Epidermal melanocyte (primary cell): ENCODE measurements around the gene ZCCHC14.
"Not testable (repeated sequence)": the region's sequence is repeated elsewhere in the genome, so short reads cannot be mapped to it uniquely, and the experiment has no call there.

Experiments used
- DNase-seq: peaks from one replicate; pipeline ENCODE4 v3.0.0; 2011; ENCODE audit warnings: low spot score; ENCODE audit not compliant: insufficient read length

Gene ZCCHC14

GRCh38 chr16:87384162-87384874 lies 108.5 kb downstream of the ZCCHC14 start:
- DNase-seq = no peak

GRCh38 chr16:87383505-87384161 lies 109.2 kb downstream of the ZCCHC14 start, which contains the start of gene FBXO31:
Gene FBXO31, minus strand, starts transcription at chr16:87383776. Its CDS starts 32 bp downstream, at chr16:87383744.
- DNase-seq = peak; percentile 68

- no peak for DNase-seq
Measured at GRCh38 chr16:87382023-87382785, 110.6 kb downstream of the ZCCHC14 start.

- no peak for DNase-seq
Measured at GRCh38 chr16:87380881-87381280, 111.9 kb downstream of the ZCCHC14 start.

GRCh38 chr16:87380403-87380802 lies 112.4 kb downstream of the ZCCHC14 start:
- DNase-seq = no peak

- not testable (repeated sequence) for DNase-seq
Measured at GRCh38 chr16:87379312-87379752, 113.5 kb downstream of the ZCCHC14 start.

GRCh38 chr16:87376660-87377059 lies 116.2 kb downstream of the ZCCHC14 start:
- DNase-seq = no peak

GRCh38 chr16:87375426-87376135 lies 117.2 kb downstream of the ZCCHC14 start:
- no peak for DNase-seq

- DNase-seq = no peak
Measured at GRCh38 chr16:87374313-87374712, 118.5 kb downstream of the ZCCHC14 start.

- no peak for DNase-seq
Measured at GRCh38 chr16:87372305-87372704, 120.5 kb downstream of the ZCCHC14 start.

- DNase-seq = no peak
Measured at GRCh38 chr16:87371261-87371866, 121.5 kb downstream of the ZCCHC14 start.

- no peak for DNase-seq
Measured at GRCh38 chr16:87369796-87370719, 122.8 kb downstream of the ZCCHC14 start.

- no peak for DNase-seq
Measured at GRCh38 chr16:87369117-87369765, 123.6 kb downstream of the ZCCHC14 start.

- DNase-seq = no peak
Measured at GRCh38 chr16:87368029-87368770, 124.6 kb downstream of the ZCCHC14 start.

- no peak for DNase-seq
Measured at GRCh38 chr16:87367529-87367928, 125.3 kb downstream of the ZCCHC14 start.

GRCh38 chr16:87366930-87367329 lies 125.9 kb downstream of the ZCCHC14 start:
- DNase-seq = no peak

GRCh38 chr16:87366288-87366687 lies 126.5 kb downstream of the ZCCHC14 start:
- no peak for DNase-seq

- DNase-seq = no peak
Measured at GRCh38 chr16:87365021-87365713, 127.7 kb downstream of the ZCCHC14 start.
